Stimulated activated naive CD8-positive, alpha-beta T cell treated with anti-CD3 and anti-CD28 coated beads, Interleukin-15, Interleukin-2, amounts not matched to agents 100 U/mL and 50 U/mL, for 24 hours (primary cell): ENCODE measurements around the gene SRRT.
"Not testable (repeated sequence)": the region's sequence is repeated elsewhere in the genome, so short reads cannot be mapped to it uniquely, and the experiment has no call there.

Experiments
- ATAC-seq: fragments of 150-1000 bp; cut with Tn5 transposase; one replicate; pipeline ENCODE4 v1.10.0; 2021
- DNase-seq: peaks from one replicate; pipeline ENCODE4 v3.0.0; 2021

SRRT gene

GRCh38 chr7:100894860-100895700, 20.2 kb downstream of the SRRT start:
- DNase-seq (peak; percentile 78), ATAC-seq (no peak)

- no peak for DNase-seq
- peak; percentile 33 for ATAC-seq
Measured at GRCh38 chr7:100895701-100895955, 20.7 kb downstream of the SRRT start, which contains the start of gene ACHE. Gene ACHE (minus strand): TSS chr7:100895888. CDS start chr7:100894232, 1,656 bp downstream.

- ATAC-seq (peak; percentile 24), DNase-seq (peak; percentile 40)
Measured at GRCh38 chr7:100895956-100896731, 21.2 kb downstream of the SRRT start.

GRCh38 chr7:100896732-100897608, 22.1 kb downstream of the SRRT start:
- DNase-seq, result peak; percentile 63
- ATAC-seq, result peak; percentile 8

GRCh38 chr7:100897772-100898454, 23.0 kb downstream of the SRRT start:
- DNase-seq, result no peak

GRCh38 chr7:100899432-100899831, 24.5 kb downstream of the SRRT start:
- ATAC-seq, result no peak
- no peak for DNase-seq

More at GRCh38 chr7:100897772-100898454, 23.0 kb downstream of the SRRT start:
- ATAC-seq, result no peak

GRCh38 chr7:100900978-100901377, 26.1 kb downstream of the SRRT start:
- ATAC-seq (no peak), DNase-seq (no peak)

- ATAC-seq, result no peak
Measured at GRCh38 chr7:100901921-100902332, 27.0 kb downstream of the SRRT start.

GRCh38 chr7:100902638-100903037, 27.7 kb downstream of the SRRT start:
- ATAC-seq, result no peak
- DNase-seq, result no peak

More at GRCh38 chr7:100901921-100902332, 27.0 kb downstream of the SRRT start:
- no peak for DNase-seq

- no peak for DNase-seq
Measured at GRCh38 chr7:100908512-100908911, 33.6 kb downstream of the SRRT start.

GRCh38 chr7:100910443-100910842, 35.5 kb downstream of the SRRT start:
- not testable (repeated sequence) for ATAC-seq, DNase-seq

More at GRCh38 chr7:100908512-100908911, 33.6 kb downstream of the SRRT start:
- ATAC-seq, result no peak

GRCh38 chr7:100911484-100911883, 36.6 kb downstream of the SRRT start:
- ATAC-seq (no peak), DNase-seq (no peak)

GRCh38 chr7:100914208-100914878, 39.4 kb downstream of the SRRT start:
- ATAC-seq (no peak), DNase-seq (no peak)

GRCh38 chr7:100914879-100915447, 40.1 kb downstream of the SRRT start:
- ATAC-seq (peak; percentile 72), DNase-seq (no peak)

- ATAC-seq, DNase-seq: not testable (repeated sequence)
Measured at GRCh38 chr7:100919335-100919734, 44.4 kb downstream of the SRRT start.

- ATAC-seq, DNase-seq: not testable (repeated sequence)
Measured at GRCh38 chr7:100919779-100920437, 45.0 kb downstream of the SRRT start.

- no peak for DNase-seq
- ATAC-seq, result no peak
Measured at GRCh38 chr7:100921039-100921438, 46.1 kb downstream of the SRRT start.

- DNase-seq, ATAC-seq: not testable (repeated sequence)
Measured at GRCh38 chr7:100923616-100924015, 48.7 kb downstream of the SRRT start.

- ATAC-seq, result no peak
- DNase-seq, result no peak
Measured at GRCh38 chr7:100929808-100930174, 54.9 kb downstream of the SRRT start.

GRCh38 chr7:100933734-100934133, 58.8 kb downstream of the SRRT start:
- DNase-seq (no peak), ATAC-seq (no peak)
